ENCODE results near the gene PIPOX. TPM values are rescaled to one million over a fixed set of nuclear protein-coding genes. Genes with fewer than 3 reads are reported as not detected.
A peak's percentile ranks its signal among the peaks of the same experiment; 100 is the strongest.

The PIPOX gene
- total RNA-seq, 2 donors from 2014 or later: 1.8 to 5.9 TPM

GRCh38 chr17:29051194-29051593, 8.3 kb downstream of the PIPOX start:
- Mint-ChIP-seq H3K27ac (no peak overlapping the region), H3K27me3 (ENCODE audit: insufficient read depth) (no peaks in the 10 kb centered on the region), H3K4me3 (no peak overlapping the region), H3K4me1 (peaks cover 11% of the 10 kb centered on the region), H3K36me3 (ENCODE audit: low read depth) (no peaks in the 10 kb centered on the region), H3K9me3 (no peaks in the 10 kb centered on the region)
- Histone ChIP-seq H3K9ac (ENCODE audit: extremely low read depth, low read length, poor library complexity, severe bottlenecking) (no peak overlapping the region), H3K27me3 (ENCODE audit: control insufficient read depth, insufficient read depth, low read length, poor library complexity, severe bottlenecking) (no peaks in the 10 kb centered on the region), H3K9me3 (ENCODE audit: control insufficient read depth, low read length) (no peaks in the 10 kb centered on the region), H3K36me3 (ENCODE audit: control insufficient read depth, insufficient read depth, low read length) (no peaks in the 10 kb centered on the region), H3K27ac (ENCODE audit: low read depth, low read length) (peak overlapping the region; percentile 59), H3K4me1 (ENCODE audit: control insufficient read depth, insufficient read depth, low read length) (peaks cover 7% of the 10 kb centered on the region), H3K4me3 (ENCODE audit: low read length) (no peak overlapping the region)
- TF ChIP-seq CTCF (conservative IDR thresholded peaks at IDR 0.05): no peak
- DNase-seq: no peak
- 91 to 100% methylated on average over 3 to 11 of the region's 12 CpGs for WGBS, 2 experiments (ENCODE audit: insufficient coverage in 1 of 2, insufficient read length in 1 of 2)

- no peaks in the 10 kb centered on the region for H3K27me3 ChIP-seq (ENCODE audit: control insufficient read depth, insufficient read depth, low read length, poor library complexity, severe bottlenecking)
- Mint-ChIP-seq H3K36me3 (ENCODE audit: low read depth) (no peaks in the 10 kb centered on the region), H3K4me1 (peaks cover 6% of the 10 kb centered on the region), H3K9me3 (no peaks in the 10 kb centered on the region), H3K27ac (no peak overlapping the region), H3K27me3 (ENCODE audit: insufficient read depth) (no peaks in the 10 kb centered on the region), H3K4me3 (no peak overlapping the region)
- H3K27ac ChIP-seq (ENCODE audit: low read depth, low read length): peak overlapping the region; percentile 59
- no peak for DNase-seq
- H3K4me3 ChIP-seq (ENCODE audit: low read length): no peak overlapping the region
- peaks cover 7% of the 10 kb centered on the region for H3K4me1 ChIP-seq (ENCODE audit: control insufficient read depth, insufficient read depth, low read length)
- TF ChIP-seq CTCF (conservative IDR thresholded peaks at IDR 0.05): no peak
- H3K36me3 ChIP-seq (ENCODE audit: control insufficient read depth, insufficient read depth, low read length): no peaks in the 10 kb centered on the region
- 93 to 94% methylated on average over 3 to 6 of the region's 6 CpGs for WGBS, 2 experiments (ENCODE audit: insufficient coverage in 1 of 2, insufficient read length in 1 of 2)
- H3K9ac ChIP-seq (ENCODE audit: extremely low read depth, low read length, poor library complexity, severe bottlenecking): no peak overlapping the region
- H3K9me3 ChIP-seq (ENCODE audit: control insufficient read depth, low read length): no peaks in the 10 kb centered on the region
Measured at GRCh38 chr17:29051731-29052130, 8.8 kb downstream of the PIPOX start.

- Histone ChIP-seq H3K27me3 (ENCODE audit: control insufficient read depth, insufficient read depth, low read length, poor library complexity, severe bottlenecking) (no peaks in the 10 kb centered on the region), H3K4me1 (ENCODE audit: control insufficient read depth, insufficient read depth, low read length) (no peaks in the 10 kb centered on the region), H3K4me3 (ENCODE audit: low read length) (no peak overlapping the region), H3K9ac (ENCODE audit: extremely low read depth, low read length, poor library complexity, severe bottlenecking) (no peak overlapping the region), H3K9me3 (ENCODE audit: control insufficient read depth, low read length) (no peaks in the 10 kb centered on the region), H3K36me3 (ENCODE audit: control insufficient read depth, insufficient read depth, low read length) (no peaks in the 10 kb centered on the region), H3K27ac (ENCODE audit: low read depth, low read length) (peak overlapping the region; percentile 67)
- TF ChIP-seq CTCF (conservative IDR thresholded peaks at IDR 0.05): no peak
- Mint-ChIP-seq H3K27ac (no peak overlapping the region), H3K4me1 (no peaks in the 10 kb centered on the region), H3K36me3 (ENCODE audit: low read depth) (no peaks in the 10 kb centered on the region), H3K4me3 (no peak overlapping the region), H3K9me3 (no peaks in the 10 kb centered on the region), H3K27me3 (ENCODE audit: insufficient read depth) (no peaks in the 10 kb centered on the region)
- 76 to 91% methylated on average over 10 of the region's 10 CpGs for WGBS, 2 experiments (ENCODE audit: insufficient coverage in 1 of 2, insufficient read length in 1 of 2)
- no peak for DNase-seq
Measured at GRCh38 chr17:29054835-29055234, 11.9 kb downstream of the PIPOX start.

Measured in endodermal cell (in vitro differentiated cells).